ENCODE measurements around the gene DLGAP1.

- TF ChIP-seq CTCF (IDR thresholded peaks at IDR 0.05; ENCODE audit: insufficient read depth, low read length) (no peak), SPI1 (IDR thresholded peaks at IDR 0.05; ENCODE audit: borderline replicate concordance, low read depth) (no peak), REST (IDR thresholded peaks at IDR 0.05; ENCODE audit: insufficient replicate concordance, low read depth) (no peak), GABPA (IDR thresholded peaks at IDR 0.05; ENCODE audit: low read depth) (no peak), POLR2AphosphoS5 (IDR thresholded peaks at IDR 0.05; ENCODE audit: low read depth) (no peak)
Observed at GRCh38 chr18:3626929-3627458, 828.1 kb downstream of the DLGAP1 start.

Data from HL-60 (cell line).